ENCODE results near the gene UROC1.

Gene UROC1

GRCh38 chr3:126459763-126460127 is 57.8 kb downstream of the UROC1 start:
- no peak for DNase-seq (ENCODE audit: low spot score)

DNA sequence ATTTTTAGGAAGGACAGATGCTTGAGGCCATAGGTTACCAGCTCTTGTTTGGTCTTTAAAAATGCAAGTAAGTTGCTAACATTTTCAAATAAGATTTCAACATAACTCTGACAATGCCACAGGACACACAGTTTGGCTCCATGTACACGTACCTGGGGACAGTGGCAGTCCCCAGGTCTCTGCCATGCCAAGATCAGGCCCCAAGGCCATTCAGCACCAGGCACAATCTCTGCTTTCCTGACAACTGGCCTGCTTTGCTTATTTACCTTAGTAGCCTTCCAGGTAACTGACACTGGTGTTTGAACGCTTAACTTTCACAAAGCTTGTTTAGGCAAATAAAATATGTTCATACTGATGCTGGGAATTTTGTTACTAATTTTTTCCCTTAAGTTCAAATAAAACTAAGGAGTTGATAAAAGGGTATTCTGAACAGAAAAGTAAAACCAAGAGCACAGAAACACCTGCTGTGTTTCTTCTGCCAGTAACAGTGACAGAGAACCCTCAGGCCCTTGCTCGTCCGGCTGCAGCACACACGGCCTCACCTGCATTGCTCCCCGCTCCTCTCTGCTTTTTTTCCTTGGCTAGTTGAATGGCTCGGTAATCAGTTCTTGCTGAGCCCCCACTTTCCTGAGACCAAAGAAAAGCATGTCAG is 58.3 kb downstream of the UROC1 start:
- DNase-seq (ENCODE audit: low spot score): no peak

DNA sequence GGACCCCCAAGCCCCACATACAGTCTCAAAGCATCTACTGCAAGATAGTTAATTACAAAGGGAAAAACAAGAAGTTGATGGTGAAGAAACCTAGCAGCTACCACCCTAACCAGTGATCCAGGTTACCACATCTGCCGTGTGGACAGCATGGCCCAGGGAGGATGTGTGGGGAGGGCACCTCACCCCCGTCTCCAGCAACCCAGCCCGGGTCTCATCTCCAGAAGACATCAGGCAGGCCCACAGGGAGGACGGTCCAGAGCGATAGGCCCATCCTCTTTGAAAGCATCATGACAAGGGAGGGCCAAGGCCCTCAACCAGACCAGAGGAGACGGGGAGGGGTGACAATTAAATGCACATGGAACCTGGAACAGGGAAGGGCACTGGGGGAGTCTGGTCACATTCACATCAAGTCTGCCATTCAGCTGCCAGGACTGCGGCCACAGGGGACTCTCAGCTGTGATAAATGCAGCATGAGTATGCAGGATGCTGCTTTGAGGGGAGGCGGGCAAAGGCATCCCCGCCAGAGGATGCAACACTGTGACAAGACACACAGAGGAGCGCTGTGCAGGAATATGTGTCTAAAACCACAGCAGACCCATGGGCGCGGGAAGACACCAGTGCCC is 60.7 kb downstream of the UROC1 start:
- DNase-seq (ENCODE audit: low spot score): no peak

DNA sequence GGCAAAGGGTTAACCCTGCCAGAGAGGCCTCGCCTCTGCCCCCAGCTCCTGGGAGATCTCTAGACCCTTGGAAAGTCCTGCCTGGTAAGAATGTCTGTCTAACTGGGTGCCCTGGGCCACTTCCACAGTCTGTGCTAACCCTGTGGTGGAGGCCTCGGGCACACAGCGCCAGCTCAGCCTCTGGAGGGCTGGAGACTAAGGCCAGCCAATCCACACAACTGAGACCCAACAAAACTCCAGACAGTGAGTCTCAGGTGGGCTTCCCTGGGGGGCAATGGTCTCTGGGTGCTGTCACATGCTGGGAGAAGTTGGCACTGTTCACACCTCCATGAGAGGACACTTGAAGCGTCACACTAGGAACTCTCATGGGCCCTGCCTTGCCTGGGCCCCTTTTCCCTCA is 61.4 kb downstream of the UROC1 start:
- no peak for DNase-seq (ENCODE audit: low spot score)

GRCh38 chr3:126454437-126455198 is 63.0 kb downstream of the UROC1 start:
- no peak for DNase-seq (ENCODE audit: low spot score)

- no peak for DNase-seq (ENCODE audit: low spot score)
Observed at GRCh38 chr3:126454025-126454424, 63.5 kb downstream of the UROC1 start.

GRCh38 chr3:126452213-126452612 is 65.4 kb downstream of the UROC1 start:
- no peak for DNase-seq (ENCODE audit: low spot score)

DNA sequence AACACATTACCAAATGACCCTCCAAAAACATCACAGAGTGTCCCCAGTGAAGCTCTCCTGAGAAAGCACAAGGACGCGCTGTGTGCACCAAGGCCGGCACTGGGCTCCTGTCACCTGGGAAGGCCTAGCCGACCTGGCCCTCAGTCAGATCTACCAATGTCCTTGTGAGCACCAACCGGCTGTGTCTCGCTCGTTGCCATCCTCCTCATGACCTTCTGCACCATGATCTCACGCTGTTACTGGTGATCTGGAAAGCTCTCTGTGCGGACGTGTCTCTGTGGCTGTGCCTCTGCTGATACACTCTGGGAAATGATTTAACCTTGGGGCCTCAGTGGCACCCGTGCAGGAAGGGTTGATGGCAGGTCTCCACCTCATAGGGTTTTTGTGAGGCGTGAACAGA is 66.1 kb downstream of the UROC1 start:
- no peak for DNase-seq (ENCODE audit: low spot score)

GRCh38 chr3:126450744-126451143 is 66.8 kb downstream of the UROC1 start:
- no peak for DNase-seq (ENCODE audit: low spot score)

DNA sequence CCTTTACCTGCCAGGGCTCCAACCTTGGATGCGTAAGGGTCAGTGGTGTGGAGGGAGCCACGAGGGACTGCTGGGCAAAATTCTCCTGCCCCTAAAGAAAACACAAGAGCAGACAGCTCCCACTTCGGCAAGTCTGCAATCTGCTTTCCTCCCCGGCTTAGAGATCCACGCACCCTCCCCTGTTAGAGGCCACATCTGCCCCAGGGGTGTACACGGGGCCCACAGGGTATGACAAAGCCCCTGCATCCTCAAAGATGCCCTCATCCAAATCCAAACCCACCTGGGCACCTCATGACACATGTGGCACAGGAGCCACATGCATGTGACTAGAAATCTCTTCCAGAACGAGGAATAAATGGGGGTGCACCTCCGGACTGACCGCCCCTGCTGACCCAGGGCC is 67.4 kb downstream of the UROC1 start:
- no peak for DNase-seq (ENCODE audit: low spot score)

DNA sequence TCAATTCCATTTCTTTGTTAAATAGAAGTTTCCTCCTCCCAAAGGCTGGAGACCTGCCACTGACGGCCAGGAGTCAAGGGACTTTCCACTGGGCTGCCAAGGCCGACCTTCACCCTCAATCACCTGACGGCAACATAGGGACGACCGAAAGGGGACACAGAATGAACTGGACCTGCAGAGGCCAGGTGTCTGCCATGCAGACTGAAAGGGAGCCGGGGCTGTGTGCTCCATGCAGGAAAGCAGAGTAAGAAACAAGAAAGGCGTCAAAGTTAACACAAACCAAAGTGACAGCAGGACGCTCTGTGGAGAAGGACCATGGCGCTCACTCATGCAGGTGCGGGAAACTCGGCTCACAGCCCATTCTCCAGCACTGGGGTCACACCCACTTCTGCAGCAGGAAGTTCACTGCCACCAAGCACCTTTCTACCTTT is 67.9 kb downstream of the UROC1 start:
- no peak for DNase-seq (ENCODE audit: low spot score)

GRCh38 chr3:126448893-126449180 is 68.7 kb downstream of the UROC1 start:
- DNase-seq (ENCODE audit: low spot score): no peak

DNA sequence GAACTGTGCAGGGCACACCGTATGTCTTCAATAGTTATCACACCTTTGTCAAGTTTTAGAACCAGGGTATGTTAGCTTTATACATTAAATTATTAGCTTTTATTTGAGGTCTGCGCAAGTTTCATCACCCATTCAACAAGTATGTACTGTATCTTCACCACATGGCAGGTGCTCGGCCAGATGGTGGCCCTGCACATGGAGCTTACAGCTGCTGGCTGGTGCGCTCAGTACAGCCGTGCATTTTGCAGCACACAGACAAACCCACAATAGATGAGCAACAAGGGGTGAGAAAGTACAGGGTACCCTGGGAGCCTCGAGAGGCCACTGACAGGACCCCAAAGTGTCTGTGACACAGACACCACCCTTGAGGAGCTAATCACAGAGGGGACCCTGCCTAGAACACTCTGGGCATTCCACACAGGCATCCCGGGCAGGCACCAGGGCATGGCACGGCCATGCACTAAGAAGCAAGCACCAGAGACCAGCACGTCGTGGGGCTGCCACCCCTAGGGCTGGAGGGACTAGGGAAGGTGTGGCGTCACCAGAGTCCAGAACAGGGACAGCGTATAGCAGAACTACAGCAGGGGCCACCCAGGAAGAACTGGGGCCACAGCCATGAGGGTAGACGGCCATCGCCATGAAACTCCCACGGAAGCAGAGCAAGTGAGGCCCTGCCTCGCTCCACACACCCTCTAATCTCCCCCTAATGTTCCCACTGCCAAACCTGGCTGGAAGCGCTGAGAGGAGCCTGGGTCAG is 69.3 kb downstream of the UROC1 start:
- DNase-seq (ENCODE audit: low spot score): no peak

- no peak for DNase-seq (ENCODE audit: low spot score)
Observed at GRCh38 chr3:126447456-126448106, 70.0 kb downstream of the UROC1 start.

DNA sequence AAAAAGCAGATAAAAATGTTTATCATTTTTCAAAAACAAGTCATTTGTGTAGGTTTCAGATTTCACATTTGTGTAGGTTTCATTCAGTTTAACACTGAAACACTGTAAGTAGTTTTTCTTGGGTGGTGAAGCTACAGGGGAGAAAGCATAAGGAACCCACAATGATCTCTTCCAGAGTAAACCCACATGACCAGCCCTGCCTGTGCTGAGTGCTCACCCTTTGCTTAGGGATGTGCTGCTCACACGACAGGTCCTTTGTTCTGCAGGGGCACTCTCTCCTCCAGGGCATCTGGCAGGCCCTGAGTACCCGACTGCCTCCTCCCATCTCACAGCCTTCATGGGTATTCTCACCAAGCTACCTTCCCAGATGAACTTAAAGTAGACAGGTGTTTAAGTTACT is 70.8 kb downstream of the UROC1 start:
- DNase-seq (ENCODE audit: low spot score): no peak

DNA sequence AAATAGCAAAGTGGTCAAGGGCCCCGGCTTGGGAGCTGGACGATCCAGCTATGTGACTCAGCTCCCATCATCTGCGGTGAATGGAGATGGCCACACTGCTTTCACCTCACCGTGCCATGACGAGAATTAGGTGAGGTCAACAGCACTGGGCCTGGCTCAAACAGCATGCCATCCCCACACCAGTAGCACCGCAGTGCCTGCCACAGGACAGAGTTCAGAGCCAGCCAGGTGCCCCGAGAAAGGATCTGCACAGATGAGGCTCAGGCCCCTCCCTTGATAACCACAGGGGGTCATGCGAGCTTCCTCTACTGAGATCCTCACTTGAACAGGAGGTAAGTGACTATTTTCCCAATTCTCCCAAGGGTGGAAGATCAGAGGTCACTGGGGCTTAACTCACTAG is 71.3 kb downstream of the UROC1 start:
- DNase-seq (ENCODE audit: low spot score): no peak

DNA sequence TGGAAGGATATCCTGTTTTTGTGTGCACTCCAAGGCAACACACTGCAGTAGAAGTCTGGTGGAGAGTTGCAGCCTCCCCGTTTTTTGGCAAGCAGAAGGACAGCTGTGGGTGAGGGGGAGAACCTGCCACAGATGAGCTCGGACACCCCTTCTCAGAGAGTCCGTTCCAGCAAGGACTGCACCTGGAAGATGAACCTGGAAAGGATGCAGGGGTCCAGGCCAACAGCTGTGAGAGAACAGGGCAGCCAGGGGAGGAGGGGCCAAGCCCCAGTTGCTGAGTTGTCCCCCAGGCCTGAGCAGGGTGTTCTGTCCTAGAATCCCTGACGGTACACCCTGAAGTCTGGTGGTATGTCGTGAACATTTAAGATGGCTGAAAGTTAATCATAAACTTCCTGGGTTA is 72.1 kb downstream of the UROC1 start:
- no peak for DNase-seq (ENCODE audit: low spot score)

DNA sequence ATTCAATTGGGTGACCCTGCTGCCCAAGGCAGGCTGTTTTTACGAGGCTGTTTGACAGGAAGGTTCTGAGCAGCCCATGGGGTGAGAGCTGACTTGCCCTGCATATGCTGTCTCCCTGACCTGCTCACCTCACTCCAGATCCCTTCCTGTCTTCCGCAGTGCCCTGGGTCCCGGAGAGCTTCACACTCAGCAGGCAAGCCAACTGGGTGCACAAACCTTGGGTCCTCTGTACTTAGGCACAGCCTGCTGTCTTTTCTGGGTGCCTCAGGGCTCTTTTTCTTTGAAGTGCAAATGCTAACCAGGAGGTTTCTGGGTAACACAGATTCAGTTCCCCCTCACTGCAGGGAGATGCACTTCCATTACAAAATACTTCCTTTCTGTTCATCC is 74.7 kb downstream of the UROC1 start:
- no peak for DNase-seq (ENCODE audit: low spot score)

- no peak for DNase-seq (ENCODE audit: low spot score)
Observed at GRCh38 chr3:126442094-126442855, 75.3 kb downstream of the UROC1 start.

DNA sequence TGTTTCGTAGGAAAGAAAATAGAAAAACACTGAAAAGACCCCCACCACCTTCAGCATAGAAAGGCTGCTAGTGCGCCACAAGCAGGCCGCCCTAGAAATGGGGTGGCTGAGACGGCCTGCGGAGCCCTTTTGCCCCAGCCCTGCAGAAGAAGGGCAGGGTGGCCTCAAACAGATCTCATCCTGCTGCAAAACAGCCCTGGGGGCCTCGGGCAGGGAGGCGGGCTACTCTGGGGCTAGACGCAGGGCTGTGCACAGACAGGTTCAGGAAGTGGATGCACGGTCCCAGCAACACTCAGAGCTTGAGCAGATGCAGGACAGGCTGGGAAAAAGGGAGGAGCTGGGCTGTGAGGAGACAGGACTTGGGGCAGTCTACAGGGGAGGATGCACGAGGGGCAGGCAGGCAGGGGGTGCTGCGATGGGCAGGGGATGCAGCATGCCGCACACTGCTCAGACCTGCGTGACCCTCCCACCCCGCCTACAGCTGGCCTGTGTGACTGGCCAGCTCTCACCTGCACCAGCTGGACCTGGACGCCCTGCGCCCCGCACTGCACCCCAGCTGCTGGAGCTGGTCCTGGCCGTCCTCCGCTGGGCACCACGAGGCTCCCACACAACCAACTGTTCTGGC is 76.2 kb downstream of the UROC1 start:
- DNase-seq (ENCODE audit: low spot score): no peak

GRCh38 chr3:126440709-126440995 is 76.9 kb downstream of the UROC1 start:
- DNase-seq (ENCODE audit: low spot score): no peak

Measured in putamen (tissue), 1 donor.